CD14-positive monocyte (primary cell): Measurements from ENCODE around the gene EPS15. TPM values are rescaled to one million over a fixed set of nuclear protein-coding genes. Genes with fewer than 3 reads are reported as not detected.

Experiments used
- DNase-seq, 3 donors: peaks; one replicate each; pipeline ENCODE4 v3.0.0-alpha.2; 2011 to 2022
- H2AFZ ChIP-seq: 2 replicates; pipeline ENCODE4 v1.6.0; 2012; ENCODE audit warnings: mild to moderate bottlenecking, low read depth, low read length, inconsistent platforms; ENCODE audit not compliant: insufficient read depth, poor library complexity, severe bottlenecking
- H3K27ac ChIP-seq, 2 donors: 1 replicate in 1 of 2; 2 replicates in 1 of 2; pipeline ENCODE4 v1.5.1; 2012 to 2013; ENCODE audit warnings: low read length in 2 of 2, control low read depth in 1 of 2, inconsistent platforms in 1 of 2, low read depth in 1 of 2, mild to moderate bottlenecking in 1 of 2
- H3K27me3 ChIP-seq, 2 donors: one replicate each; pipeline versions ENCODE4 v1.6.0 to v1.6.1; 2011 to 2013; ENCODE audit warnings: low read length in 2 of 2; ENCODE audit not compliant: control insufficient read depth in 2 of 2, insufficient read depth in 2 of 2
- H3K36me3 ChIP-seq, 2 donors: replicated peaks in 1 of 2; 1 replicate in 1 of 2; 2 replicates in 1 of 2; pipeline versions ENCODE4 v1.5.1 to v1.6.1; 2012 to 2013; ENCODE audit warnings: low read length in 2 of 2, control low read depth in 1 of 2, inconsistent platforms in 1 of 2, mild to moderate bottlenecking in 1 of 2; ENCODE audit not compliant: insufficient read depth in 2 of 2, control insufficient read depth in 1 of 2
- H3K4me1 ChIP-seq, 2 donors: 1 replicate in 1 of 2; 2 replicates in 1 of 2; pipeline versions ENCODE4 v1.5.1 to v1.6.1; 2012 to 2013; ENCODE audit warnings: low read length in 2 of 2, control low read depth in 1 of 2, inconsistent platforms in 1 of 2, mild to moderate bottlenecking in 1 of 2, moderate library complexity in 1 of 2; ENCODE audit not compliant: insufficient read depth in 2 of 2, control insufficient read depth in 1 of 2
- H3K4me2 ChIP-seq: replicated peaks from 2 replicates; pipeline ENCODE3; 2012; ENCODE audit warnings: low read length, moderate library complexity, mild to moderate bottlenecking; ENCODE audit not compliant: poor library complexity, severe bottlenecking; ENCODE audit errors: extremely low read depth
- H3K4me3 ChIP-seq, 3 experiments: fragments of 200-600 bp in 1 of 3; sonication (generic) in 1 of 3; replicated peaks in 1 of 3; 1 replicate in 2 of 3; 2 replicates in 1 of 3; pipeline ENCODE4 v1.5.1; 2011 to 2013; ENCODE audit warnings: low read length in 3 of 3, mild to moderate bottlenecking in 3 of 3, control low read depth in 2 of 3, low read depth in 2 of 3, inconsistent platforms in 1 of 3, moderate library complexity in 1 of 3
- H3K79me2 ChIP-seq: 2 replicates; pipeline ENCODE4 v1.6.0; 2012; ENCODE audit warnings: mild to moderate bottlenecking, control low read depth, inconsistent platforms, low read length, moderate library complexity; ENCODE audit not compliant: insufficient read depth
- H3K9ac ChIP-seq: 2 replicates; pipeline ENCODE4 v1.6.0; 2017; ENCODE audit warnings: low read length, mild to moderate bottlenecking; ENCODE audit not compliant: insufficient read depth, poor library complexity, severe bottlenecking
- H3K9me3 ChIP-seq, 2 donors: replicated peaks in 1 of 2; 1 replicate in 1 of 2; 2 replicates in 1 of 2; pipeline versions ENCODE4 v1.5.1 to v1.6.1; 2012 to 2013; ENCODE audit warnings: low read length in 2 of 2, control low read depth in 1 of 2; ENCODE audit not compliant: control insufficient read depth in 1 of 2, insufficient read depth in 1 of 2
- H4K20me1 ChIP-seq: 2 replicates; pipeline ENCODE4 v1.6.0; 2012; ENCODE audit warnings: mild to moderate bottlenecking, low read length, control low read depth, moderate library complexity; ENCODE audit not compliant: insufficient read depth
- H3K27ac Mint-ChIP-seq, 7 donors: one replicate each; pipeline ENCODE4 v1.8.0; 2020; ENCODE audit warnings: mild to moderate bottlenecking in 7 of 7, mixed read lengths in 7 of 7, moderate library complexity in 6 of 7, inconsistent platforms in 2 of 7
- H3K27me3 Mint-ChIP-seq, 3 donors: one replicate each; pipeline ENCODE4 v1.8.0; 2021 to 2022; ENCODE audit warnings: low read depth in 3 of 3, mild to moderate bottlenecking in 3 of 3, mixed read lengths in 3 of 3, moderate library complexity in 3 of 3, inconsistent platforms in 1 of 3
- H3K36me3 Mint-ChIP-seq, 2 donors: one replicate each; pipeline ENCODE4 v1.8.0; 2020; ENCODE audit warnings: mixed read lengths in 2 of 2, inconsistent platforms in 1 of 2, mild to moderate bottlenecking in 1 of 2
- H3K4me1 Mint-ChIP-seq: one replicate; pipeline ENCODE4 v1.8.0; 2020; ENCODE audit warnings: mild to moderate bottlenecking, mixed read lengths
- H3K4me3 Mint-ChIP-seq, 2 donors: one replicate each; pipeline ENCODE4 v1.8.0; 2020; ENCODE audit warnings: mild to moderate bottlenecking in 2 of 2, mixed read lengths in 2 of 2, moderate library complexity in 1 of 2
- H3K9me3 Mint-ChIP-seq, 7 donors: one replicate each; pipeline ENCODE4 v1.8.0; 2020 to 2022; ENCODE audit warnings: mixed read lengths in 7 of 7, mild to moderate bottlenecking in 6 of 7, moderate library complexity in 6 of 7, inconsistent platforms in 2 of 7
- CTCF ChIP-seq: fragments of 200-600 bp; IDR thresholded peaks from one replicate; pipeline ENCODE4 v1.8.0; 2022; ENCODE audit warnings: antibody characterized with exemption, mild to moderate bottlenecking
- WGBS: methylation state at CpG from one replicate; pipeline ENCODE4 v1.1.5; 2013; ENCODE audit warnings: missing lambda C conversion rate; ENCODE audit not compliant: insufficient coverage; 5-methylcytosine and 5-hydroxymethylcytosine counted together
- intact Hi-C, 2 donors: fragments of 100-400 bp; cut with micrococcal nuclease; formaldehyde crosslinking; loops; one replicate each; pipeline versions ENCODE4 v1.15.0 to v1.15.1; 2023
- polyA plus RNA-seq, 3 donors: library from polyadenylated mRNA; depleted of rRNA in 1 of 3; unstranded in 2 of 3; stranded (reverse) in 1 of 3; fragments of 300-500 nt in 2 of 3; fragments of >200 nt in 1 of 3; fragmentation: Illumina TruSeq in 2 of 3; gene quantifications; 1 replicate in 2 of 3; 2 replicates in 1 of 3; pipeline ENCODE4 v1.2.3, GENCODE V29; 2012 to 2021

Gene EPS15
- polyA plus RNA-seq, 3 donors, result 26.7 to 53.6 (median 36.4) TPM

DNA sequence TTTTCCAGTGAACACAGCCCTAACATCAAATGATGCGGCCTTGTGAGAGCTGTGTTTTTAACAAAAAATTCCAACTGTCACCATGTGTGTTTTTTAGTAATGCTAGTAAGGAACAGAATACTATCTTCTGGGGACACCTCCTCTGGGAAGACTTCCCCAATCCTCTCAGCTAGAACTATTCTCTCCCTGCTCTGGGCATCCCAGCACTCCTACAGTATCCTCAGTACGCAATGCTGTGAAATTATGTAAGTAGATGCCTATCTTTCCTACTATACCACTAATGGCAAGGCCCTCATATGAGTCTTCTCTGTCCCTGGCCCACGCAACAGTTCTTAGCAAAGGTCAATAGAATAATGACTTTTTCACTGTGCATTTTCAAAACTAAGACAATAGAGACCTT lies 169.2 kb downstream of the EPS15 start:
- no peaks in the 10 kb centered on the region for H4K20me1 ChIP-seq
- peaks cover 21 to 26% (median 24%) of the 10 kb centered on the region in 3 donors for H3K27me3 Mint-ChIP-seq
- peaks cover 12% of the 10 kb centered on the region in 2 donors for H3K36me3 Mint-ChIP-seq
- no peak overlapping the region for H3K27ac ChIP-seq
- no peak overlapping the region for H3K9ac ChIP-seq
- H3K27me3 ChIP-seq, result peaks cover 15 to 22% of the 10 kb centered on the region in 2 donors
- peaks cover 0 to 4% (median 0%) of the 10 kb centered on the region in 7 donors for H3K9me3 Mint-ChIP-seq
- no peak overlapping the region for H3K27ac Mint-ChIP-seq
- H3K79me2 ChIP-seq, result no peaks in the 10 kb centered on the region
- no peak overlapping the region for H3K4me3 Mint-ChIP-seq
- H3K4me3 ChIP-seq, result no peak overlapping the region
- no peak for DNase-seq
- no CpG with 5 or more reads among the region's 3 CpGs for WGBS
- H2AFZ ChIP-seq, result no peak overlapping the region
- no peaks in the 10 kb centered on the region for H3K4me1 Mint-ChIP-seq
- no peak overlapping the region for H3K4me2 ChIP-seq
- no peaks in the 10 kb centered on the region for H3K9me3 ChIP-seq
- TF ChIP-seq CTCF, result no peak
- peaks cover 12 to 23% of the 10 kb centered on the region in 2 donors for H3K36me3 ChIP-seq
- no peaks in the 10 kb centered on the region for H3K4me1 ChIP-seq
- intact Hi-C loops, result no loop called here

- peaks cover 3 to 9% of the 10 kb centered on the region in 2 donors for H3K36me3 ChIP-seq
- Mint-ChIP-seq H3K9me3 (peaks cover 0 to 4% (median 0%) of the 10 kb centered on the region in 7 donors), H3K4me1 (no peaks in the 10 kb centered on the region), H3K36me3 (peaks cover 1 to 8% of the 10 kb centered on the region in 2 donors), H3K27ac (no peak overlapping the region), H3K4me3 (no peak overlapping the region), H3K27me3 (peaks cover 33 to 43% (median 36%) of the 10 kb centered on the region in 3 donors)
- H3K9me3 ChIP-seq, result no peaks in the 10 kb centered on the region
- no peak overlapping the region for H3K9ac ChIP-seq
- no peak for TF ChIP-seq CTCF
- H3K4me2 ChIP-seq, result no peak overlapping the region
- intact Hi-C loops, result no loop called here
- H3K27ac ChIP-seq, result no peak overlapping the region
- H3K4me1 ChIP-seq, result no peaks in the 10 kb centered on the region
- no peaks in the 10 kb centered on the region for H4K20me1 ChIP-seq
- no peaks in the 10 kb centered on the region for H3K79me2 ChIP-seq
- H3K27me3 ChIP-seq, result peaks cover 30 to 39% of the 10 kb centered on the region in 2 donors
- DNase-seq, result no peak
- no peak overlapping the region for H2AFZ ChIP-seq
- no peak overlapping the region for H3K4me3 ChIP-seq
Observed at GRCh38 chr1:51348147-51348527, 170.9 kb downstream of the EPS15 start.
